OCI-LY3 (cell line): ENCODE results near the gene ZC3H7B.

Source experiments
- EZH2phosphoT487 ChIP-seq: fragments of 200-600 bp; shearing (Covaris generic); IDR thresholded peaks from 2 replicates; pipeline ENCODE4 v1.6.1; 2018; ENCODE audit warnings: antibody characterized with exemption, mixed run types, low read depth
- TF ChIP-seq, protein P1 (sequence below): fragments of 200-600, 300-600 bp; sonication (generic); IDR thresholded peaks from 2 replicates; pipeline ENCODE4 v1.5.1; 2014; ENCODE audit warnings: antibody characterized with exemption, low read length, low read depth

DNA sequence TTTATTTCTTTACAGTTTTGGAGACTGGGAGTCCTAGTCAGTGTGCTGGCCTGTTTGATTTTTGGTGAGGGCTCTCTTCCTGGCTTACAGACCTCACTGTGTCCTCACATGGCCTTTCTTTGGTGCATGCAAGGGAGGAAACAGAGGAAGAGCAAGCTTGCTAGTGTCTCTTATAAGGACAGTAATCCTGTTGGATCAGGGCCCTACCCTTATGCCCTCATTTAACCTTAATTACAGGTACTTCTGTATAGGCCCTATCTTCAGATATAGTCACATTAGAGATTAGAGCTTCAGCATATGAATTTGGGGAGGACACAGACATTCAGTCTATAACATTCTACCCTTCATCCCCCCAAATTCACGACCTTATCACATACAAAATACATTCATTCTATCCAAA is 14.3 kb downstream of the ZC3H7B start:
- TF ChIP-seq, protein P1, sequence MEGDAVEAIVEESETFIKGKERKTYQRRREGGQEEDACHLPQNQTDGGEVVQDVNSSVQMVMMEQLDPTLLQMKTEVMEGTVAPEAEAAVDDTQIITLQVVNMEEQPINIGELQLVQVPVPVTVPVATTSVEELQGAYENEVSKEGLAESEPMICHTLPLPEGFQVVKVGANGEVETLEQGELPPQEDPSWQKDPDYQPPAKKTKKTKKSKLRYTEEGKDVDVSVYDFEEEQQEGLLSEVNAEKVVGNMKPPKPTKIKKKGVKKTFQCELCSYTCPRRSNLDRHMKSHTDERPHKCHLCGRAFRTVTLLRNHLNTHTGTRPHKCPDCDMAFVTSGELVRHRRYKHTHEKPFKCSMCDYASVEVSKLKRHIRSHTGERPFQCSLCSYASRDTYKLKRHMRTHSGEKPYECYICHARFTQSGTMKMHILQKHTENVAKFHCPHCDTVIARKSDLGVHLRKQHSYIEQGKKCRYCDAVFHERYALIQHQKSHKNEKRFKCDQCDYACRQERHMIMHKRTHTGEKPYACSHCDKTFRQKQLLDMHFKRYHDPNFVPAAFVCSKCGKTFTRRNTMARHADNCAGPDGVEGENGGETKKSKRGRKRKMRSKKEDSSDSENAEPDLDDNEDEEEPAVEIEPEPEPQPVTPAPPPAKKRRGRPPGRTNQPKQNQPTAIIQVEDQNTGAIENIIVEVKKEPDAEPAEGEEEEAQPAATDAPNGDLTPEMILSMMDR: no peak
- TF ChIP-seq EZH2phosphoT487: no peak
